GM21723 (cell line): ENCODE data around the gene KCTD15.
"Not testable (repeated sequence)": the region's sequence is repeated elsewhere in the genome, so short reads cannot be mapped to it uniquely, and the experiment has no call there.

Experiments used
- ATAC-seq: cut with Tn5 transposase; IDR thresholded peaks from one replicate; pipeline ENCODE4 v1.9.1; 2021; ENCODE audit warnings: mild to moderate bottlenecking, moderate library complexity; ENCODE audit not compliant: unreplicated experiment

KCTD15 gene

GRCh38 chr19:33813391-33814101 lies 16.9 kb downstream of the KCTD15 start:
- ATAC-seq = no peak

- ATAC-seq = no peak
Observed at GRCh38 chr19:33814181-33815165, 17.8 kb downstream of the KCTD15 start.

DNA sequence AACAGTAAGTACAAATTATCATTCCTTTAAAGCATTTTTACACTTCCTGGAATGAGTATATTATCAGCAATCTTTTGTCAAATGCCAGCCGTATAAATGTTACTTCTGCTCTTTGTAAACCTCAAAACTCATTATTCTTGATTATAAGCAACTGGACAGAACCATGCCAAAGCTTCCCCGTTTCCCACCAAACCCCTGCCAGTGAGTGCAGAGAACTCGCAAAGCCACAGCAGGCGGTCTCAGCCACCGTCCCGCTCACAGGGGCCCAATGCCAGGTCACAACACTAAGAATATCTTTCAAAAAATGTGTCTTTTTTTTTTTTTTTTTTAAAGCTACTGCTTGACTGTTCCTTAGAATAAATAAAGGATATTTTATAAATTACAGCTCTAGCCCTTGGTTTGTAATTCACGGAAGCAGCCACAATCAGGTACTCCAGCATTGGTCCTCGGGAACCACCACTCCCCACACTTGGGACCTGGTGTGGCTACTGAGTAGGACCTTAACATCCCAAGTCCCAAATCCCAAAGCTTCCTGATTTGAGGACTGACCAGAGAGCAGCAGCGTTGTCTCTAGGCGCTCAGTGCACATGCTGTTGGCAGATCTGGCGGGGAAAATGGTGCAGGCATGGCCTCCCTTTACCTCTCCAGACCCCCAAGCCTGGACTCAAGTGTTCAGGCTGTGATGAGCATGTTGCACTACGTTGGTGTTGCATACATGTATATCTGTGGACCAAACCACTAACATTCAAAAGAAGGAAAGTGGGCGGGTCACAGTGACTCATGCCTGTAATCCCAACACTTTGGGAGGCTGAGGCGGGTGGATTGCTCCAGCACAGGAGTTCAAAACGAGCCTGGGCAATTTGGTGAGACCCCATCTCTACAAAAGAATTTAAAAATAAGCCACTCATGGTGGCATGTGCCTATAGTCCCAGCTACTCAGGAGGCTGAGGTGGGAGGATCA lies 19.0 kb downstream of the KCTD15 start:
- no peak for ATAC-seq

DNA sequence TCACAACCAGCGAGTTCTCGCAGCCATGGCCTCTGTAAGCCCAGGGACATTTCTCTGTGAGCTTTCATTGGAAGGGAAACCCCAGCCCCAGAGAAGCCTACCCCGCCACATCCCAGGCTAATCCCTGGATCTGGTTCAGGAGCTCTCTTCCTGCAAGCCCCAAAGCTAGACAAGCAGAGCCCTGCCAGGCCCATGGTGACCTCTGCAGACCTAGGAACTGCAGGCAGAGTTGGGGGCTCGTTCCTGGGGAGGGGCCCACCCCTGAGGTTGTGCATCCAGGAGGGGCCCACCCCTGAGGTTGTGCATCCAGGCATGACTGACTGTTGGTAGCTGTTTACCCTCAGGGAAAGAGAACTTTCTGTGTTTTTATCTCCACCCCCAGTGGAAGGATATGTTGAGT lies 21.7 kb downstream of the KCTD15 start:
- no peak for ATAC-seq

DNA sequence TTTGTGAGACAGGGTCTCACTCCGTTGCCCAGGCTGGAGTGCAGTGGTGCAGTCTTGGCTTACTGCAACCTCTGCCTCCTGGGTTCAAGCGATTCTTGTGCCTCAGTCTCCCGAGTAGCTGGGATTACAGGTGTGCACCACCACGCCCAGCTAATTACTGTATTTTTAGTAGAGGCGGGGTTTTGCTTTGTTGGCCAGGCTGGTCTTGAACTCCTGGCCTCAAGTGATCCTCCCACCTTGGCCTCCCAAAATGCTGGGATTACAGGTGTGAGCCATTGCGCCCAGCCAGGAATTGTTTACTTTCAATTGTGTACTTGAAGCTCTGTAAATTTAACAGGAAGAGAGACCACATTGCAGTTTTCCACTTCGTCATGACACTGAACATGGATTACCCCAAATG lies 22.4 kb downstream of the KCTD15 start:
- not testable (repeated sequence) for ATAC-seq

DNA sequence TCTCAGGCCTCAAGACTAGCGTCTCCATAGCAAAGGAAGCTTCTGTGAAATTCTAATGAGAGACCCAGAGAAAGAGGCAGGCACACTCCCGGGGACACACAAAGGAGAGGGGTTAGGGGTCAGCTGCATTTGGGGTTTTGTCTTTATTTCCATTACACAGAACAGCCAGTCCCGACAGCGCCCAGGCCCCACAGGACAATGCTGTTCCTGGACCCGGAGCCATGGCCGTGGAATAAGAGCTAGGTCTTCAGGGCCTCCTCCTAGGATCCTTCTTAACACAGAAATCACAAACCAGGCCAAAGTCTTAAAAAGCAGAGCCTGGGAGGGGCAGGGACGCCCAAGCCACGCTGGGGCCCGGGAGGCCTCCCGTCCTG lies 22.8 kb downstream of the KCTD15 start:
- ATAC-seq = no peak

DNA sequence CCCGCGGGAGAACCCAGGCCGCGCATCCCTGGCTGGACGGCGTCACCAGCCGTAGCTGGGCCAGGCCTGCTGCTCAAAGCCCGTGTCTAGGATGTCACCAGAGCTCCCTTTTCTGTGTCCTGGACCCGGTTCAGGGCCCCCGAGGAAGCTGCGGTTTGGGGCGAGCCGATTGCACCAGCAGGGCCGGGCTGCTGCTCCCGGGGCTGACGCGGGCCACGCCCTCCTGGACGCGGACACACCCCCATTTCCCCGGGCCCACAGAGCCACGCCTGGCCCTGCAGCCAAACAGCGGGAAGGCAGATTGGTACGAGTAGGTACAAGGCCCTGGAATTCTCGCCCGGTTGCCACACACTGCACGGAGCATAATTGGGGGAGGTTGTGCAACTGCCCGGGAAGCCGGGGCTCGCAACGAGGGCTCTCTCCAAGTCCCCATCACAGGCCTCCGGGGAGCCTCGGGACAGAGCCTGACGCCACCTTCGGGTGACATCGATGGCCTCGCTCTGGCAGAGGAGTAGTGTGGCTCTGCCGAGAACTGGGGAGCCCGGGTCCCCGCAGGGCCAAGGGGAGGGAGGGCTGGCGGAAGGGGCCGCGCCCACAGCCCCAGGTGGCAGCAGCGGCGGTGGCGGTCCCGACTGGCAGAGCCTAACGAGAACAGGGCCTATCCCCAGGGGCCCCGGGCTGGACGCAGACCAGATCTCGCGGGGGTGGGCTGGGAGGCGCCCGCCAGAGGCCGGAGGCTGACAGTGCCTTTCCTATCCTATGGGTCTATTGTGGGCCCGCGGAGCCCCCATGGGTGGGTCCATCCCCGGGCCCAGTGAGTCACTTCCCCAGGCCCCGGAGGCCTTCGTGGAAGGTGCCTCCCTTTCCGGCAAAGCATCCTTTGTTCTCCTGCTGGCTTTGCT lies 23.5 kb downstream of the KCTD15 start:
- ATAC-seq = no peak

GRCh38 chr19:33821871-33822270 lies 25.2 kb downstream of the KCTD15 start:
- no peak for ATAC-seq

GRCh38 chr19:33823341-33823740 lies 26.7 kb downstream of the KCTD15 start:
- ATAC-seq = no peak

GRCh38 chr19:33825556-33825955 lies 28.9 kb downstream of the KCTD15 start:
- ATAC-seq = no peak

DNA sequence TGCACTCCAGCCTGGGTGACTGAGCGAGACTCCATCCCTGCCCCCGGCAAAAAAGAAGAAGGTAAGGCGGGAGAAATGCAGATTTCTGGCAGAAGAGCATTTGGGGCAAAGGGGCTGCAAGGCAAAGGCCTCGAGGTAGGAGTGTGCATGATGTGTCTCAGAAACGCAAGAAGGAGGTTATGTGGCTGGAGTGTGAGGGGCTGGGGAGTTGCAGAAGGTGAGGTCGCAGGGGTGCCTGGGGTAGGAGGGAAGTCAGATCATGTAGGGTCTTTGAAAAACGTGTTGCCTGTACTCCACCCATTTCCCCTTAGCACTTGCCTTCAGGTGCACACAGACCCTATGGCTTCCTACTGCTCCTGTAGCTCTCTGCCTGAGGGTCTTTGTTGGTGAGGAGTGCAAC lies 29.9 kb downstream of the KCTD15 start:
- no peak for ATAC-seq

DNA sequence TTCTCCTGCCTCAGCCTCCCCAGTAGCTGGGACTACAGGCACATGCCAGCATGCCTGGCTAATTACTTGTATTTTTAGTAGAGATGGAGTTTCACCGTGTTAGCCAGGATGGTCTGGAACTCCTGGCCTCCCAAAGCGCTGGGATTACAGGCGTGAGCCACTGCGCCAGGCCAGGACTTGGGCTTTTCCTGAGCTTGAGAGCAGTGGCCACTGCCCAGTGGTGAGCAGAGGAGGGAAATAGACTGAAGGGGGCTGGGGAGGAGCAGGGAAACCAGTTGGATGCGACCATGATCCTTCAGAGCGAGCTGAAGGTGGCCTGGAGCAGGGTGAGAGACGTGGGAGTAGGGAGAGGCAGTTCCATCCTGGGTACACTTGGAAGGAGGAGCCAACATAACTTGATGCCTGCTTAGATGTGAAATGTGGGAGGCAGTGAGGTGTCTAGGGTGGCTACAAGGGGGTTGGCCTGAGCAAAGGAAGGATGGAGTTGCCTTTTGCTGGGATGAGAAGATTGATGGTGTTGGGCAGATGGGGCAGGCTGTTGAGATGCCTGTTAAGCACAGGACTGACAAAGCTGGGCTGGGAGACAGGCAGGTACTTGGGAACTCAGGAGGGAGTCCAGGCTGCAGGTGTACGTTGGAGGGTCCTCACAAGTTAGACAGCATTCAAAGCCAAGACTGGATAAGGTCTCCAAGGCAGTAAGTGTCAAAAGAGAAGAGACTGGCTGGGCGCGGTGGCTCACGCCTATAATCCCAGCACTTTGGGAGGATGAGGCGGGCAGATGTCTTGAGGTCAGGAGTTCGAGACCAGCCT lies 31.8 kb downstream of the KCTD15 start:
- ATAC-seq = no peak

GRCh38 chr19:33830264-33830663 lies 33.6 kb downstream of the KCTD15 start:
- no peak for ATAC-seq

DNA sequence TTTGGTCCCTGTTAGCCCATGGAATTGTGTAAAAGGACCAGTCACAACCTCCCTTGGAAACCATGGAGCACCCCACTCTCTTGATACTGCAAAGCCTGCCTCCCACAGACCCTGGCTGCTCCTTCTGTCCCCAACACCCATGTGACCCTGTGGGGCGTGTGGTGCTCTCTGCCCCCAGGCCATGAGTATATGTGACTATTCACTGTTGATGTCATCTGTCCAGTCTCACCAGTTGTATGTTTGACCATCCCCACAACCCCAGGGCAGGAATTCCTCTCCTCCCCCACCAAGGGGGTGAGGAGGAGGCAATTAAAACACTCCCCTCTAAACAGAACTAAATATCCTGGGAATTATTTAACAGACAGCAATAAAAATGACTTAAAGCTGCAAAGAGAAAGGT lies 35.2 kb downstream of the KCTD15 start:
- ATAC-seq = no peak

DNA sequence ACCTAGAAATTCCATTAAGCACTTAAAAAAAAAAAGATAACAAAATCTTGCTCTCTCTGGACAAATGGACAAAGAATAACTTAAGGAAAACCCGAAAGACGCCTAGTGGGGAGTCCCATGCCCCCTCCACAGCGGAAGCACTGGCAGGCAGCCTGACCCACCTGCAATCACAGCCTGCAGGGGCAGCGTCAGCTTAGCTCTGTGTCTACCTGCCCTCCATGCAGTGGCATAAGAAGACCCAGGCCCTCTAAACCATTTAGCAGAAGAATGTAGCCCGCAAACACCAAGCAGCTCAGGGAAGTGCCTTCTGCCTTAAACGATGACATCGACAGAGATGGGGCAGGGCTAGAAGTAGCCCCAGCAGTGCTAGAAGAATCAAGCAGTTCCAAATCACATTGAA lies 36.0 kb downstream of the KCTD15 start:
- no peak for ATAC-seq

DNA sequence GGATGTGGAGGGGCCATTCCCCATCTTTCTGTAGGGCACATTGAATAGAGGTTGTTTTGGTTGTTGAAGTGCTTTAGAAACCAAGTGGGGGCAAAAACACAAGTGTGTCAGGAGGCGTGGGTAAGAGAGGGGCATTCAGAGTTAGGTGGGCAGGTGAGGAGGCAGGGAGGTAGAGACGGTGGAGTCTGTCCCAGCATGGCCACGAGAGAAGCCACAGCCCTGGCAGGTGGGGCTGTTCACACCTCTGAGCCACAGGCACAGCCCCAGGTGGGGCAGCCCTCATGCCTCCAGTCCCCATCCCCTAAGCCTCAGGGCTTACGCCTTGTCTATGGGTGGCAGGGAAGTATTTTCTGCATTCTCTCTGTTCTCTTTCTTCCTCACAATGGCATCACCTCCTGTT lies 43.7 kb downstream of the KCTD15 start:
- ATAC-seq = no peak

DNA sequence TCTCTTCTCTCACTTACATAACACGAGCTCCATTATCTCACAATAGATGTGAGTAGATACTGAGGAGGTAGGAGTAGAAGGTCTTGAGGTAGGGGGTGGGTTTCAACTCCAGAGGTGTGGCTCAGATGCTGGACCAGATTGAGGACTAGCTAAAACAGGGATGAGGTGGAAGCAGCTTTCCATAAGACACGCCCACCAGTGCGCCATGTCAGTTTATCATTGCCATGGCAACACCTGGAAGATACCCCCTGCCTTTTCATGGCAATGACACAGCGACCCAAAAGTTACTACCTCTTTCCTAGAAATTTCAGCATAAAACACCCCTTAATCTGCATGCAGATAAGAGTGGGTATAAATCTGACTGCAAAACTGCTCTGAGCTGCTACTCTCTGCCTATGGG lies 44.1 kb downstream of the KCTD15 start:
- ATAC-seq = no peak

DNA sequence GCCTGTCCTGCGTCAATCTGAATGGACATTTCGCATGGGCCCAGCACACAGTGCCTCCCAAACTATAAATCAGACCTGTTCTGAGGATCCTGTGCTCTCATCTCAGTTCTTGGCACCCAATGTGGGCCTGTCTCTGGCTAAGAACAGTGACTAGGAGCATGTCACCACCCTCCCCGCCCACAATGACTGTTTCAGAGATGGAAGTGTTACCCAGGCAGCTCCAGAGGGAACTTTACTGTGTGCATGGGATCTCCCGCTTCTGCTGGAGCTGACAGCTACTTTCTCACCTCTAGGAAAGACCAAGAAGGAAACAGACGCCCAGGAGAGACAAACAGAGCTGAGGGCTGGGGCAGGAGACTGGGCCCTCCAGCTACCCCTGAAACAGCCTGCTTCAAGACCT lies 45.0 kb downstream of the KCTD15 start:
- ATAC-seq = no peak

- no peak for ATAC-seq
Observed at GRCh38 chr19:33844478-33844877, 47.8 kb downstream of the KCTD15 start.
